Naive thymus-derived CD4-positive, alpha-beta T cell (primary cell): ENCODE measurements around the gene TRIM32. TPM values are rescaled to one million over a fixed set of nuclear protein-coding genes. Genes with fewer than 3 reads are reported as not detected.

Source experiments
- ATAC-seq: fragments of 150-1000 bp; cut with Tn5 transposase; 2 replicates; pipeline ENCODE4 v1.10.0; 2021; ENCODE audit warnings: mild to moderate bottlenecking, moderate library complexity
- CTCF ChIA-PET: fragments of 350-600 bp; sonication (Branson Sonifier 250); formaldehyde crosslinking; loops from one replicate; lab custom pipeline; 2021; ENCODE audit warnings: antibody characterized with exemption; lab: Charles Lee
- POLR2A ChIA-PET: fragments of 350-600 bp; sonication (Branson Sonifier 250); formaldehyde crosslinking; loops from one replicate; lab custom pipeline; 2021; ENCODE audit warnings: antibody characterized with exemption, inconsistent platforms; lab: Charles Lee
- DNase-seq, 9 donors: peaks; one replicate each; pipeline versions ENCODE4 v3.0.0 to v3.0.0-alpha.2; 2020 to 2022; ENCODE audit warnings: mixed read lengths in 1 of 9
- H3K27ac ChIP-seq: one replicate; pipeline ENCODE4 v1.7.0; 2013; ENCODE audit warnings: mild to moderate bottlenecking, low read depth, low read length, moderate library complexity
- H3K27me3 ChIP-seq, 2 donors: one replicate each; pipeline ENCODE4 v1.7.0; 2013; ENCODE audit warnings: low read length in 2 of 2, mild to moderate bottlenecking in 2 of 2, moderate library complexity in 2 of 2; ENCODE audit not compliant: control insufficient read depth in 2 of 2, insufficient read depth in 2 of 2
- H3K36me3 ChIP-seq, 3 experiments: 1 replicate in 2 of 3; 2 replicates in 1 of 3; pipeline ENCODE4 v1.7.0; 2013; ENCODE audit warnings: low read length in 3 of 3, mild to moderate bottlenecking in 3 of 3, moderate library complexity in 1 of 3; ENCODE audit not compliant: insufficient read depth in 3 of 3, control insufficient read depth in 2 of 3
- H3K4me1 ChIP-seq, 2 donors: one replicate each; pipeline ENCODE4 v1.7.0; 2013; ENCODE audit warnings: low read length in 2 of 2, mild to moderate bottlenecking in 2 of 2, moderate library complexity in 1 of 2; ENCODE audit not compliant: control insufficient read depth in 2 of 2, insufficient read depth in 2 of 2
- H3K4me3 ChIP-seq: 2 replicates; pipeline ENCODE4 v1.7.0; 2013; ENCODE audit warnings: mild to moderate bottlenecking, low read length
- H3K9me3 ChIP-seq, 3 experiments: 1 replicate in 2 of 3; 2 replicates in 1 of 3; pipeline ENCODE4 v1.7.0; 2013; ENCODE audit warnings: low read length in 3 of 3; ENCODE audit not compliant: control insufficient read depth in 2 of 3
- H3K27ac Mint-ChIP-seq, 9 donors: one replicate each; pipeline ENCODE4 v1.8.0; 2020 to 2022; ENCODE audit warnings: mixed read lengths in 9 of 9, mild to moderate bottlenecking in 8 of 9, moderate library complexity in 5 of 9, inconsistent platforms in 2 of 9
- H3K27me3 Mint-ChIP-seq, 5 donors: one replicate each; pipeline ENCODE4 v1.8.0; 2021 to 2022; ENCODE audit warnings: mixed read lengths in 5 of 5, mild to moderate bottlenecking in 1 of 5
- H3K36me3 Mint-ChIP-seq, 5 donors: one replicate each; pipeline ENCODE4 v1.8.0; 2020 to 2022; ENCODE audit warnings: mixed read lengths in 5 of 5, mild to moderate bottlenecking in 3 of 5, inconsistent platforms in 1 of 5
- H3K4me1 Mint-ChIP-seq, 7 donors: one replicate each; pipeline ENCODE4 v1.8.0; 2020 to 2022; ENCODE audit warnings: mixed read lengths in 7 of 7, mild to moderate bottlenecking in 3 of 7, inconsistent platforms in 1 of 7
- H3K4me3 Mint-ChIP-seq, 10 donors: one replicate each; pipeline ENCODE4 v1.8.0; 2020 to 2022; ENCODE audit warnings: mild to moderate bottlenecking in 10 of 10, mixed read lengths in 10 of 10, moderate library complexity in 6 of 10, inconsistent platforms in 2 of 10
- H3K9me3 Mint-ChIP-seq, 11 donors: one replicate each; pipeline ENCODE4 v1.8.0; 2020 to 2022; ENCODE audit warnings: mixed read lengths in 11 of 11, mild to moderate bottlenecking in 4 of 11, inconsistent platforms in 1 of 11, moderate library complexity in 1 of 11
- intact Hi-C, 2 donors: fragments of 100-400 bp; cut with micrococcal nuclease; formaldehyde crosslinking; loops; one replicate each; pipeline ENCODE4 v1.15.1; 2023
- polyA plus RNA-seq, 2 donors: library from polyadenylated mRNA; unstranded; fragments of 300-500 nt; fragmentation: Illumina TruSeq; gene quantifications; one replicate each; pipeline ENCODE4 v1.2.3, GENCODE V29; 2021
- total RNA-seq, 6 experiments: library from RNA in 5 of 6; stranded (reverse) in 5 of 6; gene quantifications; 1 replicate in 5 of 6; 2 replicates in 1 of 6; pipeline ENCODE4 v1.2.3 and lab custom pipeline; 2021 to 2026

TRIM32 gene
- total and polyA plus RNA-seq, 7 experiments from 2014 or later = 5.9 to 19.7 (median 16.8) TPM

GRCh38 chr9:116741086-116741740 lies 54.1 kb downstream of the TRIM32 start:
- no peak overlapping the region for H3K27ac Mint-ChIP-seq
- no peak overlapping the region for H3K4me3 Mint-ChIP-seq
- CTCF ChIA-PET = no interaction called here
- H3K4me1 Mint-ChIP-seq = peaks cover 0 to 9% (median 0%) of the 10 kb centered on the region in 7 donors
- intact Hi-C loops = no loop called here
- POLR2A ChIA-PET = no interaction called here
- H3K9me3 ChIP-seq = no peaks in the 10 kb centered on the region
- H3K27me3 ChIP-seq = no peaks in the 10 kb centered on the region
- H3K4me1 ChIP-seq = no peaks in the 10 kb centered on the region
- H3K36me3 ChIP-seq = no peaks in the 10 kb centered on the region
- peaks cover 0 to 4% (median 0%) of the 10 kb centered on the region in 11 donors for H3K9me3 Mint-ChIP-seq
- no peaks in the 10 kb centered on the region for H3K36me3 Mint-ChIP-seq
- DNase-seq (no peak), ATAC-seq (no peak)
- peaks cover 0 to 26% (median 10%) of the 10 kb centered on the region in 5 donors for H3K27me3 Mint-ChIP-seq
- no peak overlapping the region for H3K4me3 ChIP-seq
- H3K27ac ChIP-seq = no peak overlapping the region

GRCh38 chr9:116741742-116742141 lies 54.6 kb downstream of the TRIM32 start:
- Mint-ChIP-seq H3K36me3 (no peaks in the 10 kb centered on the region), H3K4me1 (peaks cover 0 to 4% (median 0%) of the 10 kb centered on the region in 7 donors), H3K4me3 (no peak overlapping the region), H3K27ac (no peak overlapping the region), H3K27me3 (peaks cover 0 to 24% (median 5%) of the 10 kb centered on the region in 5 donors), H3K9me3 (peaks cover 0 to 4% (median 0%) of the 10 kb centered on the region in 11 donors)
- no peak for ATAC-seq
- no peak overlapping the region for H3K4me3 ChIP-seq
- H3K36me3 ChIP-seq = no peaks in the 10 kb centered on the region
- ChIA-PET CTCF (no interaction called here), POLR2A (no interaction called here)
- H3K27ac ChIP-seq = no peak overlapping the region
- no peaks in the 10 kb centered on the region for H3K9me3 ChIP-seq
- intact Hi-C loops = no loop called here
- no peaks in the 10 kb centered on the region for H3K27me3 ChIP-seq
- H3K4me1 ChIP-seq = no peaks in the 10 kb centered on the region
- no peak for DNase-seq

GRCh38 chr9:116749176-116749575 lies 62.1 kb downstream of the TRIM32 start:
- POLR2A ChIA-PET = no interaction called here
- H3K27ac ChIP-seq = no peak overlapping the region
- CTCF ChIA-PET = no interaction called here
- no peaks in the 10 kb centered on the region for H3K27me3 ChIP-seq
- no peaks in the 10 kb centered on the region for H3K4me1 ChIP-seq
- H3K27ac Mint-ChIP-seq = no peak overlapping the region
- H3K4me3 Mint-ChIP-seq = no peak overlapping the region
- peaks cover 0 to 29% (median 23%) of the 10 kb centered on the region in 5 donors for H3K27me3 Mint-ChIP-seq
- H3K4me1 Mint-ChIP-seq = peaks cover 0 to 2% (median 0%) of the 10 kb centered on the region in 7 donors
- DNase-seq (no peak), ATAC-seq (no peak)
- peaks cover 0 to 1% (median 0%) of the 10 kb centered on the region in 11 donors for H3K9me3 Mint-ChIP-seq
- no peaks in the 10 kb centered on the region for H3K36me3 ChIP-seq
- no peaks in the 10 kb centered on the region for H3K36me3 Mint-ChIP-seq
- no peak overlapping the region for H3K4me3 ChIP-seq
- H3K9me3 ChIP-seq = no peaks in the 10 kb centered on the region
- intact Hi-C loops = no loop called here

GRCh38 chr9:116749772-116750171 lies 62.7 kb downstream of the TRIM32 start:
- POLR2A ChIA-PET = no interaction called here
- no peak overlapping the region for H3K27ac ChIP-seq

GRCh38 chr9:116750510-116750909 lies 63.4 kb downstream of the TRIM32 start:
- intact Hi-C loops = no loop called here
- ChIA-PET CTCF (no interaction called here), POLR2A (no interaction called here)
- ATAC-seq = no peak
- DNase-seq = no peak
- peaks cover 0 to 31% (median 24%) of the 10 kb centered on the region in 5 donors for H3K27me3 Mint-ChIP-seq
- Histone ChIP-seq H3K27me3 (no peaks in the 10 kb centered on the region), H3K27ac (no peak overlapping the region), H3K4me3 (no peak overlapping the region), H3K36me3 (no peaks in the 10 kb centered on the region), H3K9me3 (no peaks in the 10 kb centered on the region), H3K4me1 (no peaks in the 10 kb centered on the region)
- H3K4me1 Mint-ChIP-seq = peaks cover 0 to 2% (median 0%) of the 10 kb centered on the region in 7 donors
- peaks cover 0 to 2% (median 1%) of the 10 kb centered on the region in 5 donors for H3K36me3 Mint-ChIP-seq
- no peak overlapping the region for H3K4me3 Mint-ChIP-seq
- H3K27ac Mint-ChIP-seq = no peak overlapping the region
- H3K9me3 Mint-ChIP-seq = peaks cover 0 to 2% (median 1%) of the 10 kb centered on the region in 11 donors

More at GRCh38 chr9:116749772-116750171, 62.7 kb downstream of the TRIM32 start:
- Mint-ChIP-seq H3K27me3 (peaks cover 0 to 29% (median 23%) of the 10 kb centered on the region in 5 donors), H3K9me3 (peaks cover 0 to 1% (median 0%) of the 10 kb centered on the region in 11 donors), H3K27ac (no peak overlapping the region), H3K4me1 (peaks cover 0 to 2% (median 0%) of the 10 kb centered on the region in 7 donors), H3K36me3 (no peaks in the 10 kb centered on the region), H3K4me3 (no peak overlapping the region)
- H3K27me3 ChIP-seq = no peaks in the 10 kb centered on the region
- ATAC-seq (no peak), DNase-seq (no peak)
- no peaks in the 10 kb centered on the region for H3K9me3 ChIP-seq
- H3K36me3 ChIP-seq = no peaks in the 10 kb centered on the region
- H3K4me1 ChIP-seq = no peaks in the 10 kb centered on the region
- CTCF ChIA-PET = no interaction called here
- no peak overlapping the region for H3K4me3 ChIP-seq
- intact Hi-C loops = no loop called here
